HEK293T (cell line): ENCODE results near the gene ADAMTS17.

Experiments
- ARNT ChIP-seq: fragments of 450-650 bp; IDR thresholded peaks from 2 replicates; pipeline ENCODE4 v1.6.1; 2017; ENCODE audit warnings: mild to moderate bottlenecking
- BHLHE40 ChIP-seq: fragments of 450-650 bp; IDR thresholded peaks from 2 replicates; pipeline ENCODE4 v1.6.1; 2016; ENCODE audit warnings: mild to moderate bottlenecking, moderate library complexity, borderline replicate concordance
- ELF4 ChIP-seq: fragments of 450-650 bp; IDR thresholded peaks from 2 replicates; pipeline ENCODE4 v1.6.1; 2017; ENCODE audit warnings: antibody characterized with exemption
- FOXA1 ChIP-seq: fragments of 450-650 bp; IDR thresholded peaks from 2 replicates; pipeline ENCODE4 v1.6.1; 2016; ENCODE audit warnings: mild to moderate bottlenecking
- FOXM1 ChIP-seq: fragments of 450-650 bp; IDR thresholded peaks from 2 replicates; pipeline ENCODE4 v1.6.1; 2017; ENCODE audit warnings: mild to moderate bottlenecking, borderline replicate concordance
- HDGF ChIP-seq: fragments of 450-650 bp; IDR thresholded peaks from 2 replicates; pipeline ENCODE4 v1.6.1; 2017; ENCODE audit warnings: antibody characterized with exemption, borderline replicate concordance
- L3MBTL2 ChIP-seq: fragments of 450-650 bp; conservative IDR thresholded peaks from 2 replicates; pipeline ENCODE4 v1.6.1; 2016; ENCODE audit warnings: mild to moderate bottlenecking
- NFRKB ChIP-seq: fragments of 450-650 bp; IDR thresholded peaks from 2 replicates; pipeline ENCODE4 v1.6.1; 2016; ENCODE audit warnings: mild to moderate bottlenecking, moderate library complexity
- SP1 ChIP-seq: fragments of 450-650 bp; IDR thresholded peaks from 2 replicates; pipeline ENCODE4 v1.6.1; 2017
- SUZ12 ChIP-seq: fragments of 450-650 bp; IDR thresholded peaks from 2 replicates; pipeline ENCODE4 v1.6.1; 2016; ENCODE audit warnings: mild to moderate bottlenecking
- TARDBP ChIP-seq: fragments of 450-650 bp; IDR thresholded peaks from 2 replicates; pipeline ENCODE4 v1.6.1; 2016

DNA sequence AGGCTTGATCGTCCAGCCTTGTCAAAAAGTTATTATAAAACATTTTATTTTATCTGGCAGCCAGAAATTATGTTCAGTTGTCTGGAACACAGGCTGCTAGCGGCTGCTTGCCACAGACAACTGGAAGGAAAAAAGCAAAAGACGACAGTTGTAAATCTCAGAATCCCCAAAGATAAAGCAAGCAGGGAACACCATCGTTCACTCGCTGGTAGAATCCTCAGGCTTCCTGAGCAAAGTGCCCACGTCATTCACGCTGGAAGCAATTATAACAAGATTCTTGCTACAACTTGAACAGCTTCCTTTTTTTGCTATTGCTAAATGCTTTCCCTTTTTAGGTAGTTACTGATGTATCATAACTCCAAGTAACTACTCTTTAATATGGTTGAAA, 33.6 kb downstream of the ADAMTS17 start:
- no peak for TF ChIP-seq L3MBTL2
- TF ChIP-seq SUZ12, result no peak
- no peak for TF ChIP-seq SP1
- TF ChIP-seq BHLHE40, result no peak
- no peak for TF ChIP-seq NFRKB
- no peak for TF ChIP-seq HDGF
- TF ChIP-seq ELF4, result no peak
- TF ChIP-seq FOXM1, result no peak
- no peak for TF ChIP-seq FOXA1
- no peak for TF ChIP-seq TARDBP
- TF ChIP-seq ARNT, result no peak
